Ovary (tissue), 3 donors: ENCODE measurements around the gene RHOD.

Experiments used
- EP300 ChIP-seq: sonication (generic); formaldehyde crosslinking; IDR thresholded peaks from one replicate; pipeline ENCODE4 v1.6.1; 2017; ENCODE audit warnings: antibody characterized with exemption
- POLR2A ChIP-seq: fragments of 450-650 bp; IDR thresholded peaks from one replicate; pipeline ENCODE4 v1.6.1; 2017; ENCODE audit warnings: antibody characterized with exemption, mild to moderate bottlenecking, moderate library complexity
- TF ChIP-seq, protein P1 (sequence below), 3 donors: fragments of 450-650 bp in 2 of 3; fragments of 200-600 bp in 1 of 3; IDR thresholded peaks; one replicate each; pipeline versions ENCODE4 v1.5.1 to v1.8.0; 2016 to 2022; ENCODE audit warnings: antibody characterized with exemption in 3 of 3, mild to moderate bottlenecking in 1 of 3
- donor health status: DM: no; HTN: no; CAD: no.

DNA sequence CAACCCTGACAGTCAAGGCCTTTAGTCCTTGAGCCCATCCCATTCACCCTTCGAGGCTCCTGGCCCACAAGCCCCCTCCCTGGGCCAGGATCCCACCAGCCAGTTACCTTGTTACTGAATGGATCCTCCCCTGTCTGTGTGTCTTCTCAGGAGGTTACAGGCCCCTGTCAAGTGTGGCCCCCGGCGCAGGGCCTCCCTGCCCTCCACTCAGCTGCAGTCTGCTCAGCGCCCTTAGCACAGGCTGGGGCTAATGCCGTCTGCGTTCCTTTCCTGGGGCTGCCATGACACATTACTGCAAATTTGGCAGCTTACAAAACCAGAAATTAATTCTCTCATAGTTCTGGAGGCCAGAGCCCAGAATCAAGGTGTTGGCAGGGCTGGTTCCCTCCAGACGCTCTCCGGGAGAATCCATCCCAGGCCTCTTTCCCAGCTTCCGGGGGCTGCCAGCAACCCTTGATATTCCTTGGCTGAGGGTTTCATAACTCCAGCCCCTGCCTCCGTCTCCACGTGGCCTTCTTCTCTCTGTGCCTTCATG is 43.1 kb upstream of the RHOD start:
- TF ChIP-seq, protein P1, sequence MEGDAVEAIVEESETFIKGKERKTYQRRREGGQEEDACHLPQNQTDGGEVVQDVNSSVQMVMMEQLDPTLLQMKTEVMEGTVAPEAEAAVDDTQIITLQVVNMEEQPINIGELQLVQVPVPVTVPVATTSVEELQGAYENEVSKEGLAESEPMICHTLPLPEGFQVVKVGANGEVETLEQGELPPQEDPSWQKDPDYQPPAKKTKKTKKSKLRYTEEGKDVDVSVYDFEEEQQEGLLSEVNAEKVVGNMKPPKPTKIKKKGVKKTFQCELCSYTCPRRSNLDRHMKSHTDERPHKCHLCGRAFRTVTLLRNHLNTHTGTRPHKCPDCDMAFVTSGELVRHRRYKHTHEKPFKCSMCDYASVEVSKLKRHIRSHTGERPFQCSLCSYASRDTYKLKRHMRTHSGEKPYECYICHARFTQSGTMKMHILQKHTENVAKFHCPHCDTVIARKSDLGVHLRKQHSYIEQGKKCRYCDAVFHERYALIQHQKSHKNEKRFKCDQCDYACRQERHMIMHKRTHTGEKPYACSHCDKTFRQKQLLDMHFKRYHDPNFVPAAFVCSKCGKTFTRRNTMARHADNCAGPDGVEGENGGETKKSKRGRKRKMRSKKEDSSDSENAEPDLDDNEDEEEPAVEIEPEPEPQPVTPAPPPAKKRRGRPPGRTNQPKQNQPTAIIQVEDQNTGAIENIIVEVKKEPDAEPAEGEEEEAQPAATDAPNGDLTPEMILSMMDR (IDR thresholded peaks at IDR 0.05) = no peak
- no peak for TF ChIP-seq EP300
- no peak for TF ChIP-seq POLR2A
